Sciatic nerve (tissue), 2 donors: ENCODE results near the gene LHFPL2. TPM values are rescaled to one million over a fixed set of nuclear protein-coding genes. Genes with fewer than 3 reads are reported as not detected.
A peak's percentile ranks its signal among the peaks of the same experiment; 100 is the strongest.

Experiments
- ATAC-seq: fragments of 200-7000 bp; cut with Tn5 transposase; one replicate; pipeline ENCODE4 v1.9.1; 2020; ENCODE audit warnings: mild to moderate bottlenecking, moderate library complexity
- DNase-seq: peaks from one replicate; pipeline ENCODE4 v3.0.0-alpha.2; 2020; ENCODE audit warnings: low spot score
- intact Hi-C: fragments of 100-400 bp; cut with DNase I; formaldehyde crosslinking; loops from one replicate; pipeline ENCODE4 v1.14.2; 2022
- total RNA-seq: library from RNA; stranded (reverse); fragmentation: NEBNext Ultra II Directional; extraction: Animal tissue kit (Norgen Biotek cat#: 25700); gene quantifications from one replicate; pipeline ENCODE4 v1.2.1, GENCODE V29; 2021
- donor health status: DM: no; HTN: no; CAD: no.
- donor health status: DM: no; HTN: no; CAD: no.

LHFPL2 gene
- total RNA-seq, 1 donor from 2014 or later = 33.4 TPM

DNA sequence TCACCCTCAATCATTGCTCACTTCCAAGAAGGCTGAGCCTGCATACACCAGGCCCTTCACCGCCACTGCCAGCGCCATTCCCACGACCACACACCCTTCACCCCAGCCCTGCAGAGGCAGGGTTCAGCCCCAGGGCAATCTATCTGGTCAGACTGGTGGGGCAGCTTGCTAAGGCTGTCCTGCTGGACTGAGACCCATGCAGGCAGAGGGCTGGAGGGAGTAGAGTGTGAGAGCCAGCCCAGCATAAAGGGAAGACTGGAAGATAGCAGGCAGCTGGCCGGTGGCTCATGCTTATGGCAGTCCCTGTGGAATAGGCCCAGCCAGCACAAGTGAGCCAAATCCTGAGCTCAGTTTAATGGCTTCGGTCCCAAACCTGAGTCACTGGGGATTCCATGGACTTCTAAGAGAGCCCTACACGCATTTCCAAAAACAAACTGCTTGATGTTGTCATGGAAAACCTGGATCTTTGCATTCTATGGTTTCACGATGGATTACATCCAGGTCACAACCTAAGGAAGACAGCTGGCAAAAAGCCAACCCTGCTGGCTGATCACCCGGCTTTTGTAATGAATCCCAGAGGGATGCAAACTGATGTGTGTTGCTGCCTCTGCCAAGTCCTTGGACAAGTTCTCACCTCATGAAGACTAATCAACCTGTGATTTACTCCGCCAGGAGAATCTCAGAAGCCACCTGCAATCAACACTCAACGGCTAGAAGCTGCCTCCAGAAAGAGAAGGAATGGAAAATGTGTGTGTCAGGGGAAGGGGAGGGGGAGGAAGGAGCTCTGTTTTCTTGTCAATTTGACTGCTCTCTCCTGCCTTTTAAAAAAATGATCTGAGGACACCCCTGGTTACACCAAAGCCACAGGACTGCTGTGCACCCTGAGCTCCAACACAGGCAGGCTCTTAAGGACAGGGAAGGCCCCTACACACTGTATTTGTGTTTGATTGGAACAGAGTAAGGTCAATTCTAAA lies 143.6 kb downstream of the LHFPL2 start:
- peak; percentile 86 for DNase-seq
- peak; percentile 92 for ATAC-seq
- intact Hi-C loops = no loop called here

DNA sequence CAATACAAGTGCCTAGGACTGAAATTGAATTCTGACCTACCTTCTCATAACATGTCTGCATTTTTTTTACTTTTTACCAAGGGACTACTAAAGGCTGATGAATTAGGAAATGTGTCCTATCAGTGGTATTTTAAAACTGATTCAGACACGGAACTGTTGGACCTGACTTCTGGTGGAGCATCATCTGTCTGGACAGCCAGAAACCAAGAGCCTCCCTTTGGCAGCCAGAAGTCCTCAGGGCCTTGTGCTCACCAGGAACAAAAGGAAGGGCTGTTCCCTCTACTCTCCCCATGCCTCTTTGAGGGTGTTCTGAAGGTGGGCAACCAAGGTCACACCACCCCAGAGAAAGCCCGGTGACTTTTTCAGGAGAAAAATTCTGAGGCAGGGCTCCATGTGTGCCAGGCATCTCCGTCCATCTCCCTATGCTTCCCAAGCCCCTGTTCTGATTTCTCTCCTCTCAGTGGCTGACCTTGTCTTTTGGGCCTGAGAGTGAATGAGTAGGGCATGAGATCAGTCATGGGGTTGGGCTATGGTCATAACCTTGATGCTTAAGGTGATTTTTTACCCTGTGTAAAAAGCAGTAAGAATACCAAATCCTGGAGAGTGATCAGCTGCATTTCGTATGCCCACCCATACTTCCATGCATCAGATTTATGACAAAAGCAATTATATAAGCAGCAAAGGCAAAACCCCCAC lies 144.5 kb downstream of the LHFPL2 start:
- ATAC-seq (peak; percentile 71), DNase-seq (no peak)
- intact Hi-C loops = no loop called here

DNA sequence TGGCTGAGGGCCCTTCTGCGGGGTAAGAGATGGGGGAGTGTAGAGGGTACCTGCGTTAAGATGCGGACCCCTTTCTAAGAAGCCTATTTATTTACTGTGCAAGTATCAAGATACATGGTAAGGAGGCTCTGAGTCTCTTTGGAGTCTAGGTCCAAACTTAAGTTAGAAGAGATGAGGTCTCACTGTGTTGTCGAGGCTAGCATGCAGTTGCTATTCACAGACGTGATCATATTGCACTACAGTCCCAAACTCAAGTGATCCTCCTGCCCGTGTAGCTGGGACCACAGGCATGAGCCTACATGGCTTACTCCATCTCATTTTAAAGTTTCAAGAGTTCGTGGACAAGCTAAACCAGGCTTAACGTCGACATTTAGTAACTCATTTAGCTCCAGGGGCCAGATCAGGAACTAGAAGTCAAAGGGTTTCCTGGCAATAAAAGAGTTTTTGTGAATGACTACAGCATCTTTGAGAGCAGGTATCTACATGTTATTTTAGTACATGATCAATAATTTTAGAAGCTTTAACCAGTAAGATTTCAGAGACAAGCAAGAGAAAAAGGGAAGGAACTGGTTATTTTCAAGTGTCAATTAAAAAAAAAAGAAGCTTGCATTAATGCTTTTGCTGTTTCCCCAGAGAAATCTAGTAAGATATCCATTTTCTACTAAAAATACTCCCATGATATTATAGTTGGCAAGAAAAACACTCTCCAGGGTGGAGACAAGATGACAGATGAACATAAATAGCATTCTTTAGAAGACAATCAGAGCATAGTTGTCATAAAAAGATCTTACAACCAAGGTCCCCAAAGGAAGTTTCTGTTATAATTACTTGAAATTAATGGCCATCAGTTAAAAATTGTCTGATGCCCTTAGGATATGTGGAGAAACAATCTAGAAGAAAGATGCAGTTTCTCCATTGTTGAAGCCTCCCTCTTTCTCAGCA lies 146.9 kb downstream of the LHFPL2 start:
- no peak for ATAC-seq
- DNase-seq = no peak
- intact Hi-C loops = no loop called here

DNA sequence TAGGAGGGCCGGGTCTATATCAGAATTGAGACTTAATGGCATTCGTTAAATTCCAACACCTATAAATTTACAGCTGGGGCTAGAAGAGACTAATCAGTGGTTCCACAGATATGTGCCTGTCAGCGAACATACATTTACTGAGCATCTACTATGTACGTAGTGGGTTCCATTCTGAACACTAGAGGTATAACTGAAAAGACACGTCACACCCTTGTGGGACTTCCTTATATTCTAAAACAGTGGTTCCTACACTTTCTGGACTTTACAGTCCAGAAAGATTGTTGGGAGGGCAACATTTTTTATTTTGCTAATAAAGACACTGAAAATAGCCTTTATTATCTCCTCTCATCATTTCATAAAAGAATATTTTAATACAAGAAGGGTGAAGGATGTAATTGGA lies 147.7 kb downstream of the LHFPL2 start:
- DNase-seq (no peak), ATAC-seq (no peak)
- intact Hi-C loops = no loop called here

GRCh38 chr5:78500028-78500427 lies 148.5 kb downstream of the LHFPL2 start:
- DNase-seq (no peak), ATAC-seq (no peak)
- intact Hi-C loops = no loop called here

- no peak for DNase-seq
- ATAC-seq = no peak
- intact Hi-C loops = no loop called here
Observed at GRCh38 chr5:78499485-78499884, 149.1 kb downstream of the LHFPL2 start.

- intact Hi-C loops = no loop called here
- ATAC-seq (peak; percentile 37), DNase-seq (no peak)
Observed at GRCh38 chr5:78497573-78498533, 150.7 kb downstream of the LHFPL2 start.

DNA sequence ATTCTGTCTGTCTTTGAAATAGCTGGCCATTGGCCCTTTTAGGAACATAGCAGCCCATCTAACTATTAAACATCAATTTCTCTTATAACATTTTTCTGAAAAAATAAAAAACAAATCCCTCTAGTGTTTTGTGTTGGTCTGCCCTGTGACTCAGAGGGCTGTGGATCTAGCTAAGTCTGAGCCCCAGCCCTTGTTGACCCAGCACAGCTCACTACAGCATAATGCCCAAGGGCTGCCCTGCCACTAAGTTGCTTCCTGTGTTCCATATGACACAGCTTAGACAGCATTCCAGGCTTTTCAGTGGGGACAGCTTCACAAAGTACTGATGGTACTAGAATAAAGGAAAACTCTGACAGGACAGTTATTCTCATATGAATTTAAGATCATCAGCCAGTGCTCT lies 152.2 kb downstream of the LHFPL2 start:
- intact Hi-C loops = no loop called here
- peak; percentile 65 for ATAC-seq
- DNase-seq = no peak

GRCh38 chr5:78495800-78496199 lies 152.8 kb downstream of the LHFPL2 start:
- no peak for ATAC-seq
- intact Hi-C loops = no loop called here
- no peak for DNase-seq

- DNase-seq (no peak), ATAC-seq (no peak)
- intact Hi-C loops = no loop called here
Observed at GRCh38 chr5:78492650-78493049, 155.9 kb downstream of the LHFPL2 start.

DNA sequence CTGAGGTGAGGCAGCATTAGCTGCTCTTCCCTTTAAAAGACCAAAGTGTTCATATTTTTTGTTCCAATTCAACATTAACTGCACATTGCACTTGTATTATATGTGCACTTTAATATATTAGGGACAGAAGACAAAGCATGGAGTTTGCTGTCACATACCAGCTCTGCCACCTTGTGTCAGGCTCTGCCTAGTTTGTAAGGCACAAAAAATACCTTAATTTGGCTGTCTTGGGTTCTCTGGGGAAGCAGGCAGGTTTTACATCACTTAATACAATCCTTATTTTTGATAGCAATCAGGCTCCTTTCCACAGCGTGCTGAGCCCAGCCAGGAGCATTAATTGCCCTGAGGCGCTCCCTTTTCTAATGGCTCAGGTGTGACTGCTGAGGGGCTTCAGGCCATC lies 156.3 kb downstream of the LHFPL2 start:
- ATAC-seq = no peak
- DNase-seq = no peak
- intact Hi-C loops = no loop called here

GRCh38 chr5:78490709-78491485 lies 157.7 kb downstream of the LHFPL2 start:
- no peak for DNase-seq
- no peak for ATAC-seq
- intact Hi-C loops = no loop called here

- no peak for DNase-seq
- intact Hi-C loops = no loop called here
- ATAC-seq = no peak
Observed at GRCh38 chr5:78487846-78488245, 160.7 kb downstream of the LHFPL2 start.

GRCh38 chr5:78486218-78486617 lies 162.4 kb downstream of the LHFPL2 start:
- ATAC-seq = peak; percentile 94
- intact Hi-C loops = no loop called here
- no peak for DNase-seq

GRCh38 chr5:78483809-78484521 lies 164.6 kb downstream of the LHFPL2 start:
- intact Hi-C loops = no loop called here
- ATAC-seq (peak; percentile 60), DNase-seq (no peak)

DNA sequence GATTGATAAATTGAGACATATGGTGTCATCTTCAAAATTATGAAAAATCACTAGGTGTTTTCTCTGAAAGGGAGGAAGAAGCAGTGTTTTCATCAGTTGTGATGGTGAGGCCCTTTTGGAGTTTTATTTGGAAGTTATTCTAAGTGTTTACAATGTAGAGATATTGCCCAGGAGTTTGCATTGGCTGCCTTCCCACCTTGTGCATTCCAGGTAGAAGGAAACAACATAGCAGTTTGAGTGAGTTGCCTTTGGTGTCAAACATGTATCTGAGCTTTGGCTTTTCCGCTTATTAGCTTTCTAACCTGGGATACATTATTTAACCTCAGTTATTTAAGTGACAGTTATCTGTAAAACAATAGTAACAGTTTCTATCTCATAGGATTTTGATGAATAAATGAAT lies 165.6 kb downstream of the LHFPL2 start:
- ATAC-seq (no peak), DNase-seq (no peak)
- intact Hi-C loops = no loop called here

- intact Hi-C loops = no loop called here
- no peak for DNase-seq
- ATAC-seq = no peak
Observed at GRCh38 chr5:78476795-78477194, 171.8 kb downstream of the LHFPL2 start.
